Neural crest cell (in vitro differentiated cells): ENCODE data around the gene UNC13C. TPM values are rescaled to one million over a fixed set of nuclear protein-coding genes. Genes with fewer than 3 reads are reported as not detected.

Experiments used
- DNase-seq: peaks from one replicate; pipeline ENCODE4 v3.0.0; 2021; ENCODE audit warnings: low read depth, mixed read lengths, low spot score
- H3K27ac Mint-ChIP-seq: one replicate; pipeline ENCODE4 v1.8.0; 2021; ENCODE audit warnings: mild to moderate bottlenecking, mixed read lengths; ENCODE audit not compliant: unreplicated experiment
- H3K27me3 Mint-ChIP-seq: 2 replicates; pipeline ENCODE4 v1.8.0; 2021; ENCODE audit warnings: low read depth, mild to moderate bottlenecking, mixed read lengths
- H3K36me3 Mint-ChIP-seq: 2 replicates; pipeline ENCODE4 v1.8.0; 2021; ENCODE audit warnings: low read depth, mild to moderate bottlenecking, mixed read lengths
- H3K4me1 Mint-ChIP-seq: 2 replicates; pipeline ENCODE4 v1.8.0; 2021; ENCODE audit warnings: mixed read lengths
- H3K4me3 Mint-ChIP-seq: one replicate; pipeline ENCODE4 v1.8.0; 2021; ENCODE audit warnings: mild to moderate bottlenecking, mixed read lengths
- H3K9me3 Mint-ChIP-seq: 2 replicates; pipeline ENCODE4 v1.8.0; 2021; ENCODE audit warnings: mixed read lengths
- total RNA-seq: library from RNA; stranded (reverse); gene quantifications from 2 replicates; pipeline ENCODE4 v1.2.1, GENCODE V29; 2021
- TF ChIP-seq, protein P1 (sequence below): fragments of 200-600 bp; sonication (generic); conservative IDR thresholded peaks from 2 replicates; pipeline ENCODE4 v1.5.0; 2021; ENCODE audit warnings: antibody characterized with exemption, mild to moderate bottlenecking

The UNC13C gene
- total RNA-seq, 1 donor from 2014 or later: 1.5 TPM

- no peak overlapping the region for H3K27ac Mint-ChIP-seq
- H3K4me1 Mint-ChIP-seq: no peaks in the 10 kb centered on the region
- TF ChIP-seq, protein P1, sequence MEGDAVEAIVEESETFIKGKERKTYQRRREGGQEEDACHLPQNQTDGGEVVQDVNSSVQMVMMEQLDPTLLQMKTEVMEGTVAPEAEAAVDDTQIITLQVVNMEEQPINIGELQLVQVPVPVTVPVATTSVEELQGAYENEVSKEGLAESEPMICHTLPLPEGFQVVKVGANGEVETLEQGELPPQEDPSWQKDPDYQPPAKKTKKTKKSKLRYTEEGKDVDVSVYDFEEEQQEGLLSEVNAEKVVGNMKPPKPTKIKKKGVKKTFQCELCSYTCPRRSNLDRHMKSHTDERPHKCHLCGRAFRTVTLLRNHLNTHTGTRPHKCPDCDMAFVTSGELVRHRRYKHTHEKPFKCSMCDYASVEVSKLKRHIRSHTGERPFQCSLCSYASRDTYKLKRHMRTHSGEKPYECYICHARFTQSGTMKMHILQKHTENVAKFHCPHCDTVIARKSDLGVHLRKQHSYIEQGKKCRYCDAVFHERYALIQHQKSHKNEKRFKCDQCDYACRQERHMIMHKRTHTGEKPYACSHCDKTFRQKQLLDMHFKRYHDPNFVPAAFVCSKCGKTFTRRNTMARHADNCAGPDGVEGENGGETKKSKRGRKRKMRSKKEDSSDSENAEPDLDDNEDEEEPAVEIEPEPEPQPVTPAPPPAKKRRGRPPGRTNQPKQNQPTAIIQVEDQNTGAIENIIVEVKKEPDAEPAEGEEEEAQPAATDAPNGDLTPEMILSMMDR: no peak
- no peaks in the 10 kb centered on the region for H3K36me3 Mint-ChIP-seq
- no peak overlapping the region for H3K4me3 Mint-ChIP-seq
- no peak for DNase-seq
- peaks cover 40% of the 10 kb centered on the region for H3K27me3 Mint-ChIP-seq
- H3K9me3 Mint-ChIP-seq: no peaks in the 10 kb centered on the region
Observed at GRCh38 chr15:54660356-54660755, 682.1 kb downstream of the UNC13C start.

- Mint-ChIP-seq H3K27ac (no peak overlapping the region), H3K4me1 (no peaks in the 10 kb centered on the region), H3K27me3 (no peaks in the 10 kb centered on the region), H3K9me3 (peaks cover 12% of the 10 kb centered on the region), H3K4me3 (no peak overlapping the region), H3K36me3 (peaks cover 6% of the 10 kb centered on the region)
- DNase-seq: no peak
- TF ChIP-seq, protein P1: no peak
Observed at GRCh38 chr15:54675241-54675640, 697.0 kb downstream of the UNC13C start.

GRCh38 chr15:54681584-54681983, 703.3 kb downstream of the UNC13C start:
- Mint-ChIP-seq H3K36me3 (no peaks in the 10 kb centered on the region), H3K4me3 (no peak overlapping the region), H3K27ac (no peak overlapping the region), H3K9me3 (no peaks in the 10 kb centered on the region), H3K27me3 (no peaks in the 10 kb centered on the region), H3K4me1 (no peaks in the 10 kb centered on the region)
- no peak for DNase-seq
- TF ChIP-seq, protein P1: no peak

Other genes starting within 250 kb of the UNC13C start
- 1.7 and 2.5 TPM in 2 replicates for gene WDR72, start 218.8 kb upstream of the UNC13C start, total RNA-seq